ENCODE results near the gene SPATA1. TPM values are rescaled to one million over a fixed set of nuclear protein-coding genes. Genes with fewer than 3 reads are reported as not detected.

The SPATA1 gene
- total and polyA plus RNA-seq, 2 of the 8 experiments (the other 6 are each of a cell fraction or from before 2014, with no cell fraction given) = 0.51 to 1.1 TPM

GRCh38 chr1:84497631-84498275, 8.4 kb upstream of the SPATA1 start:
- peaks cover 0 to 5% (median 1%) of the 10 kb centered on the region in 4 experiments; a peak in 1 of 7 replicates for H3K4me1 ChIP-seq (replicated peaks in 1 of 4; ENCODE audit: control insufficient read depth in 3 of 4, insufficient read depth in 4 of 4, low read length in 3 of 4)
- H2BK120ac ChIP-seq (replicated peaks; ENCODE audit: low read depth, low read length) = no peak overlapping the region
- no peak overlapping the region for H2BK20ac ChIP-seq (ENCODE audit: low read length)
- H4K5ac ChIP-seq (ENCODE audit: insufficient read length, low read depth, low read length) = no peak overlapping the region
- H4K20me1 ChIP-seq (replicated peaks in 1 of 2; ENCODE audit: control insufficient read depth in 1 of 2, insufficient read depth in 2 of 2, low read length in 2 of 2) = peaks cover 0 to 5% of the 10 kb centered on the region in 2 experiments
- H3K9me3 ChIP-seq (ENCODE audit: insufficient read depth in 2 of 2, low read depth in 1 of 2, low read length in 1 of 2) = no peaks in the 10 kb centered on the region
- no peak overlapping the region for H2BK15ac ChIP-seq (ENCODE audit: low read length)
- no peak overlapping the region for H4K91ac ChIP-seq (replicated peaks; ENCODE audit: insufficient read length, low read length)
- FAIRE-seq (no peak), DNase-seq (ENCODE audit: low read depth in 1 of 2, low spot score in 2 of 2) (no peak)
- CTCF ChIA-PET (ENCODE audit: partially characterized antibody) = no interaction called here
- no peaks in the 10 kb centered on the region for H3K27me3 ChIP-seq (replicated peaks in 1 of 4; ENCODE audit: control insufficient read depth in 3 of 4, extremely low read depth in 1 of 4, insufficient read depth in 3 of 4, low read length in 3 of 4)
- peaks cover 2% of the 10 kb centered on the region; the same call in 1 of the 2 replicates for H3K79me1 ChIP-seq (ENCODE audit: low read depth, low read length)
- H3K36me3 ChIP-seq (ENCODE audit: control insufficient read depth in 2 of 4, insufficient read depth in 4 of 4, low read length in 3 of 4) = peaks cover 7 to 62% (median 23%) of the 10 kb centered on the region in 4 experiments
- no peak overlapping the region for H3K27ac ChIP-seq (ENCODE audit: low read depth, low read length)
- no peak overlapping the region for H3K14ac ChIP-seq (ENCODE audit: insufficient read length)
- H3K56ac ChIP-seq (replicated peaks; ENCODE audit: insufficient read length, low read depth, low read length) = no peak overlapping the region
- H3K4ac ChIP-seq (replicated peaks; ENCODE audit: insufficient read length, low read depth, low read length) = no peak overlapping the region
- TF ChIP-seq BACH1 (IDR thresholded peaks at IDR 0.05; ENCODE audit: low read length) (no peak), RAD21 (IDR thresholded peaks at IDR 0.05 in 1 of 2, conservative IDR thresholded peaks at IDR 0.05 in 1 of 2; ENCODE audit: low read depth in 2 of 2, low read length in 2 of 2) (no peak)
- no peak overlapping the region for H2AK5ac ChIP-seq (ENCODE audit: low read depth, low read length)
- H3K18ac ChIP-seq (ENCODE audit: extremely low read depth, low read length) = no peak overlapping the region
- H2BK5ac ChIP-seq (ENCODE audit: low read depth, low read length) = no peak overlapping the region
- H3K4me3 ChIP-seq (ENCODE audit: extremely low read depth in 1 of 4, insufficient read depth in 2 of 4, low read depth in 3 of 4, low read length in 4 of 4) = no peak overlapping the region
- POLR2A ChIA-PET (ENCODE audit: partially characterized antibody) = interaction anchor here (1.2 kb wide), 2 partner anchors 8 to 11 kb away, joined by 3 to 4 read pairs; partner anchors contain the start of genes GNG5 and SPATA1
- H3K4me2 ChIP-seq (ENCODE audit: insufficient read depth in 1 of 2, low read depth in 2 of 2, low read length in 2 of 2) = no peak overlapping the region
- no peak overlapping the region for H3K9ac ChIP-seq (replicated peaks in 1 of 4; ENCODE audit: extremely low read depth in 1 of 4, low read depth in 3 of 4, low read length in 3 of 4)
- H3K23me2 ChIP-seq (ENCODE audit: low read depth, low read length) = no peaks in the 10 kb centered on the region
- H3K23ac ChIP-seq (ENCODE audit: insufficient read length) = no peak overlapping the region
- H2BK12ac ChIP-seq (ENCODE audit: low read depth, low read length) = no peak overlapping the region
- H4K8ac ChIP-seq (ENCODE audit: extremely low read depth, insufficient read depth, low read length) = no peak overlapping the region
- WGBS, 2 experiments (ENCODE audit: extremely low coverage in 1 of 2, insufficient coverage in 1 of 2, insufficient read length in 1 of 2, insufficient replicate concordance in 2 of 2, low coverage in 1 of 2, low lambda C conversion rate in 2 of 2, missing lambda C conversion rate in 1 of 2) = 88% methylated on average over 2 of the region's 2 CpGs; no CpG with 5 or more reads in 1 of the 2 experiments
- peaks cover 0 to 31% of the 10 kb centered on the region in 2 experiments; a peak in 2 of 4 replicates for H3K79me2 ChIP-seq (ENCODE audit: control insufficient read depth in 1 of 2, insufficient read depth in 2 of 2, low read length in 2 of 2)
- no peak overlapping the region for H2AFZ ChIP-seq (ENCODE audit: low read length)
